GM12892 (cell line): ENCODE measurements around the gene GBA3.

Source experiments
- POLR2A ChIP-seq: IDR thresholded peaks from 2 replicates; pipeline ENCODE4 v1.6.1; 2011; ENCODE audit warnings: low read depth, low read length, control low read depth
- POLR2AphosphoS5 ChIP-seq: IDR thresholded peaks from 2 replicates; pipeline ENCODE4 v1.6.1; 2011; ENCODE audit warnings: low read depth, low read length, control low read depth
- TAF1 ChIP-seq: IDR thresholded peaks from 2 replicates; pipeline ENCODE4 v1.6.1; 2011; ENCODE audit warnings: low read depth, mild to moderate bottlenecking, control low read depth, low read length, borderline replicate concordance

GRCh38 chr4:22802876-22803275 lies 110.1 kb downstream of the GBA3 start:
- TF ChIP-seq POLR2A (no peak), POLR2AphosphoS5 (no peak), TAF1 (no peak)
